ENCODE results near the gene PARVG. TPM values are rescaled to one million over a fixed set of nuclear protein-coding genes. Genes with fewer than 3 reads are reported as not detected.

PARVG gene
- total RNA-seq, 1 donor from 2014 or later: not detected

GRCh38 chr22:44179196-44179988, 1.3 kb upstream of the PARVG start:
- no peak for DNase-seq (ENCODE audit: extremely low read depth, low read depth, low spot score)

GRCh38 chr22:44179989-44180705, 578 bp upstream of the PARVG start:
- DNase-seq (ENCODE audit: extremely low read depth, low read depth, low spot score): no peak

- no peak for DNase-seq (ENCODE audit: extremely low read depth, low read depth, low spot score)
These were observed 547 bp downstream of the PARVG start for GRCh38 chr22:44181033-44181911.

- DNase-seq (ENCODE audit: extremely low read depth, low read depth, low spot score): no peak
These were observed 1.3 kb downstream of the PARVG start for GRCh38 chr22:44181912-44182587.

DNA sequence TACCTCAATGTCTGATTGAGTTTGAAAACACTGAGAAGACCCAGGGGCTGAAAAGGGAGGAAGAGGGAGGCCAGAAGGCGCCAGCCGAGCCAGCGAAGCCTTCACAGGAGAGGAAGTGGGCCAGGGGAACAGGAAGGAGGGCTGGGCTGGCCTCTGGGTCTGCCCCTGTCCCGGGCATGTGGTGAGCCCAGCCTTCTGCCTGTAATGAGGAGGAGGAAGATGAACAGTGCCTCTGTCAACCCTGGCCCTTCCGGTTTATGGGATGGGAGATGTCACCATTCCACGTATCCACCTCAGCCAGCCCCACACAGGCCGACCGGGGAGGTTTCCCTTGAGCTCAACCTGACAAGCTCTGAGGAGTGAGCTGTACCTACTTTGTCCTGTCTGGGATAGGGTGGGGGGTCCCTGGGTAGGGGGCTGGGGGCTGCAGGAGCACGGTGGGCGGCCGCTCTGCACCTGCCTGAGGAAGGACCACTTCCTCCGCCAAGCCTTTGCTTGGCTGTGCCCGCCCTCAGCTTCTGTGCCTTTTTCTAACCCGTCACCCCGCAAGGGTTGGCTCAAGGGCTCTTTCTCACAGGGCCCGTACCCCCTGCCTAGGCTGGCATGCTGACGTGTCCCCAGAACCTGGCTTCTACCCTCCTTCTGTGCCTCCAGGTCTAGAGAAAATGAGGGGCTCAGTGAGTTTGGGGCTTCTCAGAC, 2.0 kb downstream of the PARVG start:
- DNase-seq (ENCODE audit: extremely low read depth, low read depth, low spot score): no peak

DNA sequence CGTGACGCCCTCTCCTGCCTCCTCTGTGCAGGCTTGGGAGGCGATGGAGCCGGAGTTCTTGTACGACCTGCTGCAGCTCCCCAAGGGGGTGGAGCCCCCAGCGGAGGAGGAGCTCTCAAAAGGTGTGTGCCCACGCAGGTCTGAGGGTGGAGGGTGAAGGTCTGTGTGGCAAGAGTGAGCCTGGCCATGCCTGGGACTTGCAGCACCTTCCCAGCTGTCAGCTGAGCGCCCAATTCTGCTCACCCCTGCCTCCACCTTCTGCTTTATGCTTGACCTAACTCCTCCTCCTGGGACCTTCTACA, 2.5 kb downstream of the PARVG start:
- DNase-seq (ENCODE audit: extremely low read depth, low read depth, low spot score): no peak

- no peak for DNase-seq (ENCODE audit: extremely low read depth, low read depth, low spot score)
These were observed 3.3 kb downstream of the PARVG start for GRCh38 chr22:44184006-44184405.

- no peak for DNase-seq (ENCODE audit: extremely low read depth, low read depth, low spot score)
These were observed 4.8 kb downstream of the PARVG start for GRCh38 chr22:44185237-44186120.

DNA sequence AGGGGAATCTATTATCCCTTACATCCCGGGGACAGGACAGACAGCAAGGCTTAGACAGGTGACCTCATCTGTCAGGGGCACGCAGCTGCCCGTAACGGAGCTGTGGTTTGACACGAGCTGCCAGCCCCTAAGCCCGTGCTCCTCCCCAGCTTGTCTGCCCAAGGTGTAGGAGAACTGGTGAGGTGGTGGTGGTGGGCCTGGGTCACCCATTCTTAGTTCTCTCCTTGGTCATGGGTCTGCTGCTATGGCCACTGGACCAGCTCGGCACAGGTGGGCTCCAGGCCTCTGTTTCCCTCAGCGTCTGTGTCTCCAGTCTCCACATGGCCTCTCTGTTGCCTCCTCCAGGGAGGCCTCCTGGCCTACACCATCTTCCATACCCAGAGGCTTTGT, 5.4 kb downstream of the PARVG start:
- no peak for DNase-seq (ENCODE audit: extremely low read depth, low read depth, low spot score)

DNA sequence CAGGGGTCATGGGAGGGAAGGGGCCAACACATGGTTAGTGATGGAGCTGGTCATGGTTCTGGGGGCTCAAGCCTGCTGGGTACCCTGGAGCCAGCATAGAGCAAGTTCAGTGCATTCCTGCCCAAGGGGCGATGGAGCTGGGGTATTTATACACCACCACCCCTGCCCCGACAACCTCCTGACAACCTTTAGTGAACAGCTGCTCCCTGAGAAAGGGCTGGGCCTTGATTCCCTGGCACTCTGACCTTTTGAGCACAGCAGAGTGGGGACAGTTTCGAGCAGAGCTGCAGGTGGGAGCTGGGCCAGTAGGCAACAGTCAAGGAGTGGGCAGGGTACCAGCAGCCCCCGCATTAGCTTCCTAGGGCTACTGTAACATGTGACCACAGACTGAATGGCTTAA, 6.0 kb downstream of the PARVG start:
- DNase-seq (ENCODE audit: extremely low read depth, low read depth, low spot score): no peak

GRCh38 chr22:44187652-44188230, 7.0 kb downstream of the PARVG start:
- no peak for DNase-seq (ENCODE audit: extremely low read depth, low read depth, low spot score)

DNA sequence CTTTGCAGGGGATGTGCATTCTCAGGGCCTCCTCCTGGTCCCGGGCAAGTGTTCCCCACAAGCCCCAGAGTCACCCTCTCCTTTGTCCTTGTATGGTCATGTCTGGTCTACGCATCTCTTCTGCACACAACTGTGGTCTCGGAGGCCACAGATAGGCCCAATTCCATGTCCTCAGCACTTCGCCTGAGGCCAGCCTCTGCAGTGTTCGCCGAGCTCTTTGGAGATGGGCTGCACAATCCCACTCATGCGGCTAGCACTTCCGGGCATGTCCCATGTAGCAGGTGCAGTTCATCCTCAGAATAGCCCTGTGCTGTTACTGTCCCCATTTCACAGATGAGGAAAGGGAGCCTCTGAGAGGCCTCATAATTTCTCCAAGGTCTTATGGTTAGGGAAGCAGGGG, 7.6 kb downstream of the PARVG start:
- DNase-seq (ENCODE audit: extremely low read depth, low read depth, low spot score): no peak

DNA sequence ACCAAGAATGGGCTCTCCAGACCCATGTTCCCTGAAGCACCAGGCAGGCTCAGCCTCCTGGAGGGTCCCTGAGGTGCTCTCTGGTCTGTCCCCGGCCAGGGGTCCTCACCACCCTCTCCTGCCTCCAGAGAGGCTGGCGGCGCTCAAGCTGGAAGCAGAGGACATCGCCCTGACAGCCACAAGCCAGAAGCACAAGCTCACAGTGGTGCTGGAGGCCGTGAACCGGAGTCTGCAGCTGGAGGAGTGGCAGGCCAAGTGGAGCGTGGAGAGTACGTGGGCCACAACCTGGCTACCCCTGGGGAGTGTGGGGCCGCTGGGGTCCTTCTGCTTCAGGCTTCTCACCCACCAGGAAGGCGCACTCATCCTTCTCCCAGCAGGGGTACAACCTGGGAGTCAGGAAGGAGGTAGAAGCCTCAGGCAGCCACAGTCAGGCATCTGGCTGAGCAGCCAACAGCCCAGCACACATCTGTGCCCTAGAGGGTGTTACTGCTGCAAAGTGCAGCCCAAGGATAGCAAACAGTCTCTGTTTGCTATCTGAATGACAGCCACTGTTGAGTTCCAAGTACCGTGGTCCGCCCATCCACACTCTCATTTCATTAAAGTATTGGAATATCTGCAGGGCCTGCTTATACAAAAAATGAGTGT, 8.4 kb downstream of the PARVG start:
- no peak for DNase-seq (ENCODE audit: extremely low read depth, low read depth, low spot score)

GRCh38 chr22:44190381-44190976, 9.8 kb downstream of the PARVG start:
- DNase-seq (ENCODE audit: extremely low read depth, low read depth, low spot score): no peak

- no peak for DNase-seq (ENCODE audit: extremely low read depth, low read depth, low spot score)
These were observed 10.3 kb downstream of the PARVG start for GRCh38 chr22:44191036-44191454.

DNA sequence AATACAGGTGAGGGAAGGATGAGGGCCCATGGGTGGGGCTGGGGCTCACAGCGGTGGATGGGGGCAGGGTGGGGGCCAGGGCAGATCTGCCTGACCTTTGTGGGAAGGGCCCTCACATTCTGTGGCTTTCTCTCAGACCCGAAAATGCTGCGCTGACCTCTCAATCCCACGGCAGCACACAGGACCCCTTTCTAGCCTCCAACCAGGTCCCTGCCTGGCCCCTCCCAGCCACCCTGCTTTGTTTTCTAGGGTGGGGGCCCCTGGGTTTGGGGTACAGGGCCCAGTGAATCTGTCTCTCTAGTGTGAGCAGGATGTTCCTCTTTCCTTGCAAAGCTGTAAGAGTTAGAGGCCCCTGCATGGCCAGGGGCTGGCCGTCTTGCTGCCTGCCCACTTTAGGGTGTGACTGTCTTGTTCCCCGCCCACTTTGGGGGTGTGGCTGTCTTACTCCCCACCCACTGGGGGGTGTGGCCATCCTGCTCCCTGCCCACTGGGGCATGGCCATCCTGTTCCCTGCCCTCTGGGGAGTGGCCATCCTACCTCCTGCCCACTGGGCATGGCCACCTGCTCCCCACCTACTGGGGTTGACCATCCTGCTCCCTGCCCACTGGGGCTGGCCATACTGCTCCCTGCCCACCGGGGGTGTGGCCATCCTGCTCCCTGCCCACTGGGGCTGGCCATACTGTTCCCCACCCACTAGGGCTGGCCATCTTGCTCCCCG, 11.5 kb downstream of the PARVG start:
- DNase-seq (ENCODE audit: extremely low read depth, low read depth, low spot score): no peak

GRCh38 chr22:44192816-44193534, 12.2 kb downstream of the PARVG start:
- DNase-seq (ENCODE audit: extremely low read depth, low read depth, low spot score): no peak
